Mesendoderm (in vitro differentiated cells): ENCODE results near the gene CRB2.
A peak's percentile ranks its signal among the peaks of the same experiment; 100 is the strongest.

Source experiments
- DNase-seq: peaks from one replicate; pipeline ENCODE4 v3.0.0; 2013
- H2AK5ac ChIP-seq: 2 replicates; pipeline ENCODE4 v1.6.1; 2013; ENCODE audit warnings: low read length, inconsistent platforms
- H2BK120ac ChIP-seq: 2 replicates; pipeline ENCODE4 v1.6.1; 2013; ENCODE audit warnings: low read depth, mild to moderate bottlenecking, low read length, moderate library complexity, mixed read lengths
- H2BK15ac ChIP-seq: replicated peaks from 2 replicates; pipeline ENCODE4 v1.6.1; 2013; ENCODE audit warnings: low read depth, mild to moderate bottlenecking, moderate library complexity
- H2BK5ac ChIP-seq: 2 replicates; pipeline ENCODE4 v1.6.1; 2013; ENCODE audit warnings: low read length, inconsistent platforms
- H3K18ac ChIP-seq: 2 replicates; pipeline ENCODE4 v1.6.1; 2013; ENCODE audit warnings: mild to moderate bottlenecking, low read length, mixed read lengths
- H3K23ac ChIP-seq: one replicate; pipeline ENCODE4 v1.6.1; 2013; ENCODE audit warnings: low read length
- H3K27ac ChIP-seq: 2 replicates; pipeline ENCODE4 v1.5.1; 2013; ENCODE audit warnings: low read depth, mild to moderate bottlenecking, inconsistent platforms, low read length, moderate library complexity
- H3K27me3 ChIP-seq: 2 replicates; pipeline ENCODE4 v1.6.1; 2013; ENCODE audit warnings: low read length, control low read depth, mild to moderate bottlenecking, inconsistent platforms; ENCODE audit not compliant: insufficient read depth, poor library complexity
- H3K36me3 ChIP-seq: 2 replicates; pipeline ENCODE4 v1.6.1; 2013; ENCODE audit warnings: low read length, inconsistent platforms; ENCODE audit not compliant: control insufficient read depth, insufficient read depth
- H3K4ac ChIP-seq: one replicate; pipeline ENCODE4 v1.6.1; 2013; ENCODE audit warnings: low read depth, mild to moderate bottlenecking, low read length, moderate library complexity
- H3K4me1 ChIP-seq: 2 replicates; pipeline ENCODE4 v1.6.1; 2013; ENCODE audit warnings: low read depth, low read length, inconsistent platforms; ENCODE audit not compliant: control insufficient read depth
- H3K4me2 ChIP-seq: 2 replicates; pipeline ENCODE4 v1.6.1; 2013; ENCODE audit warnings: low read length
- H3K4me3 ChIP-seq: 2 replicates; pipeline ENCODE4 v1.5.1; 2013; ENCODE audit warnings: mild to moderate bottlenecking, low read length
- H3K56ac ChIP-seq: one replicate; pipeline ENCODE4 v1.6.1; 2013; ENCODE audit warnings: low read length
- H3K79me1 ChIP-seq: 2 replicates; pipeline ENCODE4 v1.6.1; 2013; ENCODE audit warnings: low read length, inconsistent platforms
- H3K79me2 ChIP-seq: 2 replicates; pipeline ENCODE4 v1.6.1; 2013; ENCODE audit warnings: mild to moderate bottlenecking, low read length; ENCODE audit not compliant: control insufficient read depth, insufficient read depth
- H3K9ac ChIP-seq: 2 replicates; pipeline ENCODE4 v1.6.1; 2013; ENCODE audit warnings: low read length, inconsistent platforms
- H4K5ac ChIP-seq: one replicate; pipeline ENCODE4 v1.6.1; 2013; ENCODE audit warnings: low read length
- H4K8ac ChIP-seq: one replicate; pipeline ENCODE4 v1.6.1; 2013; ENCODE audit warnings: low read depth, mild to moderate bottlenecking, control low read depth, low read length, moderate library complexity
- WGBS: extraction: QIAGEN DNeasy Blood & Tissue Kit; methylation state at CpG from one replicate; pipeline ENCODE4 v1.1.7; 2013; ENCODE audit warnings: low lambda C conversion rate, missing lambda C conversion rate; ENCODE audit not compliant: insufficient coverage; ENCODE audit errors: extremely low coverage; 5-methylcytosine and 5-hydroxymethylcytosine counted together

The CRB2 gene

DNA sequence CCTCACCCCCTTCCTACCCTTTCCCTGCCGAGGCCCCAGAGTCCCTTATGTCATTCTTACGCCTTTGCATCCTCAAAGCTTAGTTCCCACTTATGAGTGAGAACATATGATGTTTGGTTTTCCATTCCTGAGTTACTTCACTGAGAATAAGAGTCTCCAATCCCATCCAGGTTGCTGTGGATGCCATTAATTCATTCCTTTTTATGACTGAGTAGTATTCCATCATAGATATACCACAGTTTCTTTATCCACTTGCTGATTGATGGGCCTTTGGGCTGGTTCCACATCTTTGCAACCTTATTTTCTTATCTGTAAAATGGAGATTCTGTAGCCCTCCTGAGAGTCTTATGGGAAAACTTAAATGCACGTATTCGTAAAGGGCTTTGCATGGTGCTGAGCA is 36.8 kb downstream of the CRB2 start:
- H3K4me2 ChIP-seq: no peak overlapping the region
- H3K56ac ChIP-seq: no peak overlapping the region
- no peak overlapping the region for H3K4me3 ChIP-seq
- no peak overlapping the region for H3K18ac ChIP-seq
- no peak overlapping the region for H2AK5ac ChIP-seq
- no peak overlapping the region for H3K27ac ChIP-seq
- no peak overlapping the region for H4K8ac ChIP-seq
- no peak overlapping the region for H3K4ac ChIP-seq
- no peak overlapping the region for H2BK15ac ChIP-seq
- no CpG with 5 or more reads among the region's 4 CpGs for WGBS
- no peak overlapping the region for H3K23ac ChIP-seq
- H3K27me3 ChIP-seq: no peaks in the 10 kb centered on the region
- H3K4me1 ChIP-seq: peaks cover 10% of the 10 kb centered on the region
- no peak for DNase-seq
- H3K79me2 ChIP-seq: no peaks in the 10 kb centered on the region
- no peaks in the 10 kb centered on the region for H3K36me3 ChIP-seq
- no peak overlapping the region for H2BK5ac ChIP-seq
- H3K79me1 ChIP-seq: no peaks in the 10 kb centered on the region
- no peak overlapping the region for H3K9ac ChIP-seq
- no peak overlapping the region for H2BK120ac ChIP-seq
- H4K5ac ChIP-seq: no peak overlapping the region

DNA sequence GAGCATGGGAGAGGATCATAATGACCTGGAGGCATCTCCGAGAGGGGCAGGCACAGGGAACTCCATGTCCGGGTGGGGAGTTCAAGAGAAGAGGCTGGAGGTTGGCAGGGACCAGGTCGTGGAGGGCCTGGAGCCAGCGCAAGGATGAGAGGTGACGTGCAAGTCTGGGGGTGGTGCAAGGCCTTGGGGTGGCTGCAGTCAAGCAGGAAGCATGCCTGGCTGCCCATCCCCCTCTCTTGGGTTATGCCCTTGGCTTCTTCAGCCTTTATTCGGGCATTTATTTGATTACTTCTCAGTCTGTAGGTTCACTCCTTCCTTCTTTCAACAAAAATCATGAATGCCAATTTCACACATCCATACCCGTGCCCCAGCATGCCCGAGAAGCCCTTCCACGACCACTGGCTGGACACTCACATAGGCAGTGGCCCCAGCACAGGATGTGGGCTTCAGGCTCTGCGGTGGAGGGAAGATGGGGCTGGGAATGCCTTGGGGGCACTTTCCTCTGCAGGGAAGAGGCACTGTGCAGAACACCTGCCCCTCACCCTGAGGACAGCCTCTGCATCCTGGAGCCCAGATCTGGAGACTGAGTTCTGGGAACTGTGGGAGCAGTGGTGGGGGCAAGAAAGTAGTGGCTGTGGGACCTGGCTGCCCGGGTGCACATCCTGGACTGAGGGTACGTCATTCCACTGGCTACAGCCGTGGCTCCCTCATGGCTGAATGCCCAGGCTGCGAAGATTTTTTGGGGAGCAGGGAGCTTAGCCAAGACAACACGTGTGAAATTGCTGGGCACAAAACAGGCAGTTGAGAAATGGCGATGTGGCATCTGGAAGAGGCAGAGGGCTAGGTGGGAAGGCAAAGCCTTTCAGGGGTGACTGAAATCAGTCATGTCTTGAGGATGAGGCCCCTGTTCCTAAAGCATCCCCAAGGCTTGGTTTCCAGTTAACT is 38.6 kb downstream of the CRB2 start:
- H2BK15ac ChIP-seq: no peak overlapping the region
- peaks cover 10% of the 10 kb centered on the region for H3K4me1 ChIP-seq
- no peak overlapping the region for H3K4me3 ChIP-seq
- no peaks in the 10 kb centered on the region for H3K27me3 ChIP-seq
- no peak overlapping the region for H3K27ac ChIP-seq
- no peak overlapping the region for H2AK5ac ChIP-seq
- no peak overlapping the region for H3K23ac ChIP-seq
- no peak overlapping the region for H2BK120ac ChIP-seq
- no peaks in the 10 kb centered on the region for H3K36me3 ChIP-seq
- H4K8ac ChIP-seq: no peak overlapping the region
- no peak for DNase-seq
- H4K5ac ChIP-seq: no peak overlapping the region
- no peaks in the 10 kb centered on the region for H3K79me1 ChIP-seq
- no peak overlapping the region for H2BK5ac ChIP-seq
- no peaks in the 10 kb centered on the region for H3K79me2 ChIP-seq
- no peak overlapping the region for H3K4ac ChIP-seq
- no CpG with 5 or more reads among the region's 16 CpGs for WGBS
- H3K18ac ChIP-seq: no peak overlapping the region
- H3K4me2 ChIP-seq: no peak overlapping the region
- no peak overlapping the region for H3K9ac ChIP-seq
- H3K56ac ChIP-seq: no peak overlapping the region

DNA sequence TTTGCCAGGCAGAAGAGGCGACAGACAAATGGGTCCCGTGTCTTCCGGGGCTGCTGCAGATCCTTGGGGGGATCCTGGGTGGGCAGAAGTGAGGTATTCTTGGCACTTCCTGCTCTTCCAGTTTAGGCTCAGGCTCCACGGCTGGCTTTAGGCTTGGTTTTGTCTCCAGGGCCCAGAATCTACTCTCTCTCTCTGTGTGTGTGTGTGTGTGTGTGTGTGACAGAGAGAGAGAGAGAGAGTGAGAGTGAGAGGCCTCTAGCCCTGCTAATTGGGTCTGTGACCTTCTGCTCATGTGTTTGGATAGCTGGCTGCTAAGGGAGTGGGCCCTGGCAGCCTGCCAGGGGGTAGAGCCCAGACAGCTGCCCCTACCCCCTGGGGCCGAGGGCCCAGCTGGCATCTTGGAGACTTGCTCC is 39.3 kb downstream of the CRB2 start:
- H3K27me3 ChIP-seq: no peaks in the 10 kb centered on the region
- H4K5ac ChIP-seq: no peak overlapping the region
- H4K8ac ChIP-seq: no peak overlapping the region
- H3K4me1 ChIP-seq: peaks cover 10% of the 10 kb centered on the region
- no peak overlapping the region for H3K23ac ChIP-seq
- H2BK120ac ChIP-seq: no peak overlapping the region
- H3K4ac ChIP-seq: no peak overlapping the region
- no peak overlapping the region for H2AK5ac ChIP-seq
- H2BK5ac ChIP-seq: no peak overlapping the region
- H3K79me1 ChIP-seq: no peaks in the 10 kb centered on the region
- H3K18ac ChIP-seq: no peak overlapping the region
- no peak overlapping the region for H3K9ac ChIP-seq
- no peak overlapping the region for H2BK15ac ChIP-seq
- H3K4me3 ChIP-seq: no peak overlapping the region
- WGBS: no CpG with 5 or more reads among the region's 5 CpGs
- H3K36me3 ChIP-seq: no peaks in the 10 kb centered on the region
- no peak overlapping the region for H3K4me2 ChIP-seq
- H3K27ac ChIP-seq: peak overlapping the region; percentile 9
- peak overlapping the region; percentile 49 for H3K56ac ChIP-seq
- DNase-seq: peak; percentile 86
- no peaks in the 10 kb centered on the region for H3K79me2 ChIP-seq

DNA sequence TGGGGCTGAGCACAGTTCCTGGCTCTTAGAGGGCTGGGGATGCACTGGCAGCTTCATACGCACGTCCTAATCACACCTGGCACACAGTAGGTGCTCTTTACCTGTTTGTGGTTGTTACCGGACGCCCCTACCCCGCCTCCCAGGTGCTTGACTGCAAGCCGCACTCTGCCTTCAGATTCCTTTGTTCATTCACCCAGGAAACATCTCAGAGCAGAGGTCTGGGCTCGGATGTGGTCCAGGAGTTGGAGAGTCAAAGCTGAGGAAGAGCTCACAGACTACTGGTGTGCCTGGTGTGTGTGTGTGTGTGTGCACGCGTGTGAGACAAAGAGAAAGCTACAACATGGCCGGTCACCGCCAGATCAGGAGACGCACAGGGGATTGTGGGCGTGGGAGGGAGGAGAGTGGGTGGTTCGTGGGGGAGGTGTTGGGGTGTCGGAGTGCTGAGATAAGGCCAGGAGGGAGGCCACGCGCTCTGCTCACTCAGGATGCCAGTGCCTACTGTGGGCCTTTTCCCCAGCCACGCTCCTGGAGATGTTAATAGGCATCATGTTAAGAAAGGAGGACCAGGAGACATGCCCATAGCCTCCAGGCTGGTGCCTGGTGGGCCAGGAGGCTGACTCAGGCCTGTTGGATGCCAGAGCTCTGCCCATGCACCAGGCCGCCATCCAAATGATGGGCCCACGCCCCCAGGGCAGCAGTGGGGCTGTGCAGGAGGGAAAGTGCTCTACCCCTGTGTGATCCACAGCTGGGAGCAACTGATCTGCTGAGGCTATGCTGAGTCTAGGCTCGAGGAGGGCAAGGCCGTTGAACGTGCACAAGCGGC is 39.9 kb downstream of the CRB2 start:
- no peak for DNase-seq
- no peak overlapping the region for H3K4ac ChIP-seq
- no peak overlapping the region for H3K4me3 ChIP-seq
- H3K79me1 ChIP-seq: no peaks in the 10 kb centered on the region
- peaks cover 10% of the 10 kb centered on the region for H3K4me1 ChIP-seq
- H3K4me2 ChIP-seq: no peak overlapping the region
- WGBS: no CpG with 5 or more reads among the region's 24 CpGs
- H3K18ac ChIP-seq: no peak overlapping the region
- no peak overlapping the region for H3K23ac ChIP-seq
- no peak overlapping the region for H3K9ac ChIP-seq
- no peak overlapping the region for H2BK120ac ChIP-seq
- no peak overlapping the region for H2BK15ac ChIP-seq
- H3K27me3 ChIP-seq: no peaks in the 10 kb centered on the region
- H3K56ac ChIP-seq: peak overlapping the region; percentile 49
- no peak overlapping the region for H2AK5ac ChIP-seq
- no peak overlapping the region for H4K5ac ChIP-seq
- no peak overlapping the region for H4K8ac ChIP-seq
- H2BK5ac ChIP-seq: no peak overlapping the region
- H3K27ac ChIP-seq: peak overlapping the region; percentile 9
- H3K36me3 ChIP-seq: no peaks in the 10 kb centered on the region
- no peaks in the 10 kb centered on the region for H3K79me2 ChIP-seq

DNA sequence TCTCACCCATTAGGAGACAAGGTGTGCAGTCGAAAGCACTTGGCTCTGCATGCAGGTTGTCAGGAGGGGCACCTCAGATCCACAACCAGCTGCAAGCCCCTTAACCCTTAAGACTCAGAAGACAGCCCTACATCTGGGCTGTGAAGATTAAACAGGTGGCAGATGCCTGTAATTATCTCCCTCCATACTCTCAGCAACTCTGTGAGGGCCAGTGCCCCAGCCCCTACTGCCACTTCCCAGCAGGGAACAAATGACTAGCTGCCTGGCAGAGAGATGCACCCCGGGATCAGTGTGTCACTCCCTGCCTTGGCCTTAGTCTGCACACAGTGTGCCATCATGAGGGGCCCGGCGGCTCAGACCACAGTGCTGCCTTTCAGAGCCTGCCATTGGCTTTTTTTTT is 42.0 kb downstream of the CRB2 start:
- Histone ChIP-seq H3K4me2 (no peak overlapping the region), H3K27ac (no peak overlapping the region), H3K27me3 (no peaks in the 10 kb centered on the region), H4K8ac (no peak overlapping the region), H4K5ac (no peak overlapping the region), H2BK15ac (no peak overlapping the region), H3K23ac (no peak overlapping the region), H3K4me3 (no peak overlapping the region), H3K79me1 (no peaks in the 10 kb centered on the region), H3K18ac (no peak overlapping the region), H3K79me2 (no peaks in the 10 kb centered on the region), H3K56ac (no peak overlapping the region), H2BK120ac (no peak overlapping the region), H2BK5ac (no peak overlapping the region), H3K36me3 (no peaks in the 10 kb centered on the region), H3K4me1 (peaks cover 10% of the 10 kb centered on the region), H3K4ac (no peak overlapping the region), H2AK5ac (no peak overlapping the region), H3K9ac (no peak overlapping the region)
- DNase-seq: no peak
- no CpG with 5 or more reads among the region's 4 CpGs for WGBS
